GM18502 (cell line): ENCODE data around the gene PIP4K2C.
"Not testable (repeated sequence)": the region's sequence is repeated elsewhere in the genome, so short reads cannot be mapped to it uniquely, and the experiment has no call there.

Source experiments
- ATAC-seq: cut with Tn5 transposase; IDR thresholded peaks from one replicate; pipeline ENCODE4 v1.9.1; 2021; ENCODE audit warnings: mild to moderate bottlenecking; ENCODE audit not compliant: unreplicated experiment, poor library complexity

PIP4K2C gene

DNA sequence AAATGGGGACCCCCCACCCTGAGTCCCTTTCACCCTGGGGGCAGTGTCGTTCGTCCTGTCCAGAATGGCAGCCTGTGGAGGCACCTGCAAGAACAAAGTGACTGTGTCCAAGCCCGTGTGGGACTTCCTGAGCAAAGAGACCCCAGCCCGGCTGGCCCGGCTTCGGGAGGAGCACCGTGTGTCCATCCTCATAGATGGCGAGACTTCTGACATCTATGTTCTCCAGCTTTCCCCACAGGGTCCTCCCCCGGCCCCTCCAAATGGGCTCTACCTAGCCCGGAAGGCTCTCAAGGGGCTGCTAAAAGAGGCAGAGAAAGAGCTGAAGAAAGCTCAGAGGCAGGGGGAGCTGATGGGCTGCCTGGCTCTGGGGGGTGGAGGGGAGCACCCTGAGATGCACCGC, 15.8 kb downstream of the PIP4K2C start:
- no peak for ATAC-seq

DNA sequence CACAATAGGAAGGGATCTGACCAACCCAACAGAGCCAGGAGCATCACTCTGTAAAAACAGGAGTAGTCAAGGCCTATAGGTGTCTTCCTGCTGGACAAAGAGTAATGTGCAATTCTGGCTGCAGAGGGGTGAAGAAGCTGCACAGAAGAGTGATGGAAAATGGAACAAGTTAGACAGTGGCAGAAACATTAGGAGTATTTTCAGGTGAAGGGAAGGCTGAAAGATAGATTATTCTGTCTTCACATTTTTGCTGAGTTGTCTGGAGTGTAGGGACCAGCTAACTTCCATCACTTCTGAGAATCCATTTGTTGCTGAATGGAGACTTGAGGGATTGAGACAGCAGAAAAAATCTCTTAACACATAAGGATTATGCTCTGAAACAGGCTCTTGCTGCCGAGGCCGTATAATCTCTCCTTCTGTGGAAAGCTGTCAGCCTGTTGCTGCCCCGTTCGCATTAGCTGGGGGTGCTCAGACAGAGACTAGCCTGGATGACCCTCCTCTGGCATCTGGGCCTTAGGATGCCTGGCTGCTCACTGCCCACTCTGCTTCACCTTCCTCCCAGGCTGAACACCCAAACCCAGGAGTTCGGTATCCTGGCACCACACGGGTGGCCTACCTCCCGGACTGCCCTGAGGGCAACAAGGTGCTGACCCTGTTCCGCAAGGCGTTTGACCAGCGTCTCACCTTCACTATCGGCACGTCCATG, 17.1 kb downstream of the PIP4K2C start:
- no peak for ATAC-seq

DNA sequence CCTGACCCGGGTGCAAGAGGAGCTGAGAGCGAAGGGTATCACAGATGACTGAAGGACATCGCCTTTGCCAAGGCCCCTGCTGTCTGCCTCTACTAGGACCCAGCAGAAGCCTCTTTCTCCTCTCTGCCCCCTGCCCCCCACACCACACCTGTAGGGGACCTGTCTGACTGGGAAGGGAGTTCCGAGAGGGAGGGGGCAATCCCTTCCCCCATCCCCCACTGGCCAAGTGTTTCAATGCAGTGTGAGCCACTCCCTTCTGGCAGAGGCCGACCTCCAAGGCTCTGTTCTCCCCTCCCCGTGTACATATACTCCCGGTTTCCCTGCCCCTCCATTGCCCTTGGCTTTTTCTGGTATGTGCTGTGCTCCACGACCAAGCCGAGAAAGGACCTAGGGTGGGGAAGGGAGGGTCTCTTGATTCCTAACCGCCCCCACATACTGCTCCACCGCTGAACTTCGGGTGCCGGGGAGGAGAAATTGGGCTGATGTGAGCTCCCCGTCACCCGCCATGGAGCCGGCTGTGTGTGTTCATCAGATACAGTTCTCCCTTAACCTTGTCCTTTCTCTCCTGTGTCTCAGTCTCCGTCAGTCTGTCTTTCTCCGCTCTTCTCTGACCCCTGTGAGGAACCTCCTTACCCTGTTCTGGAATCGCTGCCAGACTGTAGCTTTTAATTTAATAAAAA, 18.2 kb downstream of the PIP4K2C start:
- ATAC-seq, result no peak

DNA sequence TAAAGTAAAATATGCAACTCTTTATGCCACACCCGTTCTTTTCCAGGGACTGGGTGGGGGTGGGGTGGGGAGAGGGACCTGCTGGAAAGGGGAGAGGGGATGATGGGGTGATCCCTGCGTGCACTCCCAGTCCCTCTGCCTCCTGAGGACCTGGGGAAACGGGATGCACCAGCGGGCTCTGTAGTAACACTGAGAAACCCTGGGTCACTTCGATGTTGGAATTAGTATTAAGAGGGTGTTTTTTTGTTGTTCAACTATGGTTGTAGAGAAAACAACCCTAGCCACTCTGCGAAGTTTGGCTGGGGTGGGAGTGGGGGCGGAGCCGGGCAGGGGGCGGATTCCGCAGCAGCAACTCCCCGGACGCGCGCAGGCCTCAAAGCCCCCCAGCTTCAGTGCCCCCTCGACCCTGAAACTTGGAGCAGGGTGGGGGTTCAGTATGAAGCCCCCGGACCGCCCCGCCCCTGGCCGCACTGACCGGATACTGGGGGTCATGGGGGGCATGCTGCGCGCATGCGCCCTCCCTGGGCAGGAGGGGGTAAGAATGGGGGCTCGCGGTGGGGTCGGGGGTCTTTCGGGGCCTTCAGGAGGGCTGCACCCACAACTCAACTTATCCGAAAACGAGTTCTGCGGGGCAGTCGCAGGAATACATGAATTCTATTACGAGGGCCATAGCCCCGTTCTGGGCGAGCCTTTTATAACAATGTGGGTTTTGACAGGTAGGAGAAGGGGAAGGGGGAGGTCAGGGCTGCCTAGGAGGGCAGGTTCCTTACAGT, 19.0 kb downstream of the PIP4K2C start:
- ATAC-seq, result no peak

DNA sequence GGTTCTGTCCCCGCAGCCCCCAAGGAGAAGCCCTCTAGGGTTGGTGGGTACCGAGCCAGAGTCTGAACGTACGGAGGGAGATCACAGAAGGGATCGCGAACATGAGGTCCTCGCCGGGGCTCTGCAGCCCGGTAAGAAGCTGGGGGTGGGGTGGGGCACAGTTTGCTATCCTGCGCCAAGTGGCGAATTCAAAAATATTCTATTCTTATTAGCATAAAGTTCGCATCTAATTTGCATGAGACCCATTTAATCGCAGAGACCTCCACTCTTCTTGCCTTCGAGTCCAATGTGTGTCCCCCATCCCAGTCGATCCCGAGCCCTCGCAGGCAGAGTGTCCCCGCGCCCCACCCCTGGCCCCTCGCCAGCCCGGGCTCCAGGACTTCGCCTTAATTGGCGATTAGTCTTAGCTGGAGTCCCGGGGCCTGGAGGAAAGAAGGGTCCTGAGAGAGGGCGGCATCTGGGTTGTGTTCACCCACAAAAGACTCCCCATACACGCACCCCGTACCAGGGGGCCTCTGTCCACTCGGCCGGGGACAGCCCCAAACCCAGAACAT, 19.6 kb downstream of the PIP4K2C start:
- ATAC-seq, result no peak

DNA sequence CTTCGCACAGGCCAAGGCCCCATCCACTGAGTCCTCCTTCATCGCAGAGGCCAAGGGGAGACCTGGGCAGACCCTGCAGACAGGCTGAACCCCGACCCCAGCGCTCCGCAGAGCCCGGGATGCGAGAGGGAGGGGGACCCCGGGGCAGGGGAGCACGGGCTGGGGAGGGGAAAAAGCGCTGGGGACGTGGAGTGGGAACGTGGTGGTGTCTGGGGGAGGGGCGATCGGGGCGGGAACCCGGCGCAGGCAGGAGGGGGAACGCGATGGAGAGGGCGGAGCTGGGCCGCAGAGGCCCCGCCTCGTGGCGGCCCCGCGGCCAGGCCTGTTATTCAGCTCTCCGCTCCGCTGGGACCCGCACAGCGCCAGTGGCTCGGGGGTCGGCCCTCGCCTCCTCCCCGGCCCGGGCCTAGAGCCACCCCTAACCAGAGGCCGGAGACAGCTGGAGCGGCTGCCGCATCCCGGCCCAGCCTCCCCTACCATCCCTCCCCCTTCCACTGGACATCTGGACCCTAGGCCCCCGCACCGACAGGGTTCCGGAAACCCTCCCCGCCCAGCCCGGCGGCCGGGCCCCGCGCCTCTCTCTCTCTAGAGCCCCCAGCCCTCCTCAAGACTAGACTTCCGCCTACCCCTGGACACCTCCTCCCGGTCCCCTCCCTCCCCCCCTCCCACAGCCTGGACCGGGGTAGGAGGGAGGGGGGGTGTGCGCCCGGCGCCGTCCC, 20.3 kb downstream of the PIP4K2C start, which contains the start of gene ARHGEF25:
ARHGEF25 (plus strand) TSS at position 328 of the 719 bp plus-strand sequence. CDS start 460 bp downstream, outside the sequence.
- ATAC-seq, result peak; percentile 41

DNA sequence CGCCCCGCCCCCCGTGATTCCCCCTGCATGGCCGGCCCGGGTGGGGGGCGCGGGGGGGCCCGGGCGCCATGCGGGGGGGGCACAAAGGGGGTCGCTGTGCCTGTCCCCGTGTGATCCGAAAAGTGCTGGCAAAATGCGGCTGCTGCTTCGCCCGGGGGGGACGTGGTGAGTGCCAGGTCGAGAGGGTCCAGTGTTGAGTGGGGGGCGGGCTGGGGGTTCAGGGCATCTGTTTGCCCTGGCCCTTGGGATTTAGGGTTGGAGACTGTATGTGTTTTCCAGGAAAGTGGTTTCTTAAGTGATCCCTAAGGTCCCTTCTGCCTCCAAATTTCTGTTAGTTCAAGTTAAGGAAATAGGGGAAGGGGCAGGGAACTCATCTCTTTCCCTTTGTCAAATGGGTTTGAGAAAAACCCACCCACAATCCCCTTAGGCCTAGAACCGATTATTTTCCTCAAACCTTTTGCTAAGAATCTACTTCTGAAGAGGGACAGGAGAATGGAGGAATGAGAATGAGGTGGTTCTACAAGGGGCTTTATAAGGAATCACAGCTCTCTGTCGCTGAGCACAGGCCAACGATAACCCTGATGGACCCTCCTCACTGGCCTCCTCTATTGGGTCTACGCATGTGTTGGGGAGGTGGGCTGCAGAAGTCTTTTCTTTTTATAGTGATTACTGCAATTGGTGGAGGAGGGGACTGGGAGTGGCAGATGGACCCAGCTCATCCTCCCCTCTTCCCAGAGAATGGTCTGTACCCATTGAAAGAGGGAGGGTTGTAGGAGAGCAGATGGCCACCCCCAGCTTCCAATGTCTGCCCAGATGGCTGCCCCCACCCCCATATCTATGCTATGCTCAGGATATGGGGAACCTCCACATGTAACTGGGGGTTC, 21.1 kb downstream of the PIP4K2C start:
- no peak for ATAC-seq

DNA sequence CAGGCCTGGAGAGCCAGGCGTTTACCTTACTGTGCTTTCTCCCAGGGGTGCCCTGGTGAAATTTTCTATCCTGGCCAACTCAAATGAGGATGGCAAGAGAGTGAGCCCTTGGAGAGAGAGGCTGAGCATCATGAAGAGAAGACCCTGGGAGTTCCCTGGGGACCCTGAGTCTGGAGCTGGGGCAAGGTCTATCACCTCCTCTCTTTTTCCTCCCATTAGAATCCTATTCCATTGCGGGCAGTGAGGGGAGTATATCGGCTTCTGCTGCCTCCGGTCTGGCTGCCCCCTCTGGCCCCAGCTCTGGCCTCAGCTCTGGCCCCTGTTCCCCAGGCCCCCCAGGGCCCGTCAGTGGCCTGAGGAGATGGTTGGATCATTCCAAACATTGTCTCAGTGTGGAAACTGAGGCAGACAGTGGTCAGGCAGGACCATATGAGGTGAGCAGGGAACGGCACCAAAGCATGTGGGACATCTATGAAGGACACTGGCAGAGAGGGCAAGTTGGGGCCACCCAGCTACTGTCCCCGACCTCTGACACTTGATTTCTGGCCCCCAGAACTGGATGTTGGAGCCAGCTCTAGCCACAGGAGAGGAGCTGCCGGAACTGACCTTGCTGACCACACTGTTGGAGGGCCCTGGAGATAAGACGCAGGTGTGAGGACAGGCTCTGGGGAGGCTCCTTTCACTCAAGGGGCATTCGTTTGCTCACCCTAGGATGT, 21.9 kb downstream of the PIP4K2C start:
- no peak for ATAC-seq

DNA sequence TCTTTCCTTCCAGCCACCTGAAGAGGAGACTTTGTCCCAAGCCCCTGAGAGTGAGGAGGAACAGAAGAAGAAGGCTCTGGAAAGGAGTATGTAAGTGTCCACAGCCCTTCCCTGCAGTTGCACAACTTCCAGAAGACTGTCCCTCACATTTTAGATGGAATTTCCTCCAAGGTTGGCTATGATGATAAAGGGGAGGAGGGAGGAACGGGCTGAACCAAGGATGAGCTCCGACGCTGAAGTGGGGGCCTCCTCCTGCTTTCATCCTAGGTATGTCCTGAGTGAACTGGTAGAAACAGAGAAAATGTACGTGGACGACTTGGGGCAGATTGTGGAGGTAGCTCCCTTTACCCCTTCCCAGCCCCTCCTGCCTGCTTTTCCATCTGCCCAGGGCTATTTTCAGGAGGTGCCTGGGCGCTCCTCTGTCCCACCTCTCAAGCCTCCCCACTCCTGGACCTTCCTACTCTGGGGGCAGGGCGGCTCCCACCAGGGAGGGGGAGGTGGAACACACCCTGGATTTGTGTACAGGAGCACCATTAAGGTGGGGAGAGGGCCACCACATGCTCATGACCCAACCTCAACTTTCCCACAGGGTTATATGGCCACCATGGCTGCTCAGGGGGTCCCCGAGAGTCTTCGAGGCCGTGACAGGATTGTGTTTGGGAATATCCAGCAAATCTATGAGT, 22.6 kb downstream of the PIP4K2C start:
- ATAC-seq, result no peak

DNA sequence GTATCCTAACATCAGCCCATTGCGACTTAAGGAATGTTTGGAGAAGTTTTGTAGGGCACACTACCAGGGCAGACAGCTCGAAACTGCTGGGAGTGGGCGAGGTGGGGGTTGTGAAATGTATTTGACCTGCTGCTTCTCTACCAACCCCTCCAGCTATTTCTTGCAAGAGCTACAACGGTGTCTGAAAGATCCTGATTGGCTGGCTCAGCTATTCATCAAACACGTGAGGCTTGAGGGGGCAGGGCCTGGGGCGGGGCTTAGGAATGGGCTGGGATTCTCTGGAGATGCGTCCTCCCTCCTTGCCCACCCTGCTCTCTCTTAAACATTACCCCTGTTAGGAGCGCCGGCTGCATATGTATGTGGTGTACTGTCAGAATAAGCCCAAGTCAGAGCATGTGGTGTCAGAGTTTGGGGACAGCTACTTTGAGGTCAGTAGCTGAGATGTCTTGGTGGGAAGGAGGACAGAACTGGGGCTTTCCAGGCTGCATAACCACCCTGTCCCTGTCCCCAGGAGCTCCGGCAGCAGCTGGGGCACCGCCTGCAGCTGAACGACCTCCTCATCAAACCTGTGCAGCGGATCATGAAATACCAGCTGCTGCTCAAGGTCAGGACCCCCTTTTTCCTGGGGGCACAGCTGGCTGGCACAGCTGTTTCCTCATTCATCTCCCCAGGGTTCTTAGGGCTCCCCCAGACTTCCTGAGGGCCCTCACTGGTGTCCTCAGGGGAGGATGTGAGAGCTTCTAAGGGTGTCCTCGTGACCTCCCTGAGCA, 23.4 kb downstream of the PIP4K2C start:
- peak; percentile 79 for ATAC-seq

DNA sequence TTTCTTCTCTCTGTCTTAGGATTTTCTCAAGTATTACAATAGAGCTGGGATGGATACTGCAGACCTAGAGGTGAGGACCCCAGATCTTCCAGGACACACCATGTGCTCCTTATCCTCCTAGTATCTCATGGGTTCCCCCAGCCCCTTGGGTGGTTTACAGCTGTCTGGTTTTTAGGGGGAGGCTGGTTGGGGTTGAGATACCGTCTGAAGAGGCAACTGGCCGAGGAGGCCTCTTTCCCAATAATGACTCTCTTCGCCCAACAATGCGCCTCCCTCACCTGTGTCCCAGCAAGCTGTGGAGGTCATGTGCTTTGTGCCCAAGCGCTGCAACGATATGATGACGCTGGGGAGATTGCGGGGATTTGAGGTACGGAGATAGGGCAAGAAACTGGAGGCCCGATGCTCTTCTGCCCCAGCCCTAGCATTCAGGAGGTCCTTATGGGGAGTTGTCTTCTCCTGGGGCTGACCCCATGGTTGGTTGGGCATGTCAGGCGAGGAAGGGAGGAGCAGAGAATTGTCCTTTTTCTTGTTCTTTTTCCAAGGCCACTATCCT, 24.0 kb downstream of the PIP4K2C start:
- ATAC-seq, result no peak

DNA sequence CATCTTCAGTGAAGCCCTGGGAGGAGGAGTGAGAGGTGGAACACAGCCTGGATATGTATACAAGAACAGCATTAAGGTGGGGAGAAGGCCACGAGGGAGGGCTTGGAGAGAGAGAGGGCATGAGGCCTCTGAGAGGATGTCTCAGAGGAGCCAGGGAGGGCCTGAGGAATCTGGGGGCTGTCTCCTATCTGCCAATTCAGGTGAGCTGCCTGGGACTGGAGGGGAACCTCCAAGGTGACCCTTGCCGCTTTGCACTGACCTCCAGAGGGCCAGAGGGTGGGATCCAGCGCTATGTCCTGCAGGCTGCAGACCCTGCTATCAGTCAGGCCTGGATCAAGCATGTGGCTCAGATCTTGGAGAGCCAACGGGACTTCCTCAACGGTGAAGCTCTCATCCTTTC, 24.6 kb downstream of the PIP4K2C start:
- no peak for ATAC-seq

DNA sequence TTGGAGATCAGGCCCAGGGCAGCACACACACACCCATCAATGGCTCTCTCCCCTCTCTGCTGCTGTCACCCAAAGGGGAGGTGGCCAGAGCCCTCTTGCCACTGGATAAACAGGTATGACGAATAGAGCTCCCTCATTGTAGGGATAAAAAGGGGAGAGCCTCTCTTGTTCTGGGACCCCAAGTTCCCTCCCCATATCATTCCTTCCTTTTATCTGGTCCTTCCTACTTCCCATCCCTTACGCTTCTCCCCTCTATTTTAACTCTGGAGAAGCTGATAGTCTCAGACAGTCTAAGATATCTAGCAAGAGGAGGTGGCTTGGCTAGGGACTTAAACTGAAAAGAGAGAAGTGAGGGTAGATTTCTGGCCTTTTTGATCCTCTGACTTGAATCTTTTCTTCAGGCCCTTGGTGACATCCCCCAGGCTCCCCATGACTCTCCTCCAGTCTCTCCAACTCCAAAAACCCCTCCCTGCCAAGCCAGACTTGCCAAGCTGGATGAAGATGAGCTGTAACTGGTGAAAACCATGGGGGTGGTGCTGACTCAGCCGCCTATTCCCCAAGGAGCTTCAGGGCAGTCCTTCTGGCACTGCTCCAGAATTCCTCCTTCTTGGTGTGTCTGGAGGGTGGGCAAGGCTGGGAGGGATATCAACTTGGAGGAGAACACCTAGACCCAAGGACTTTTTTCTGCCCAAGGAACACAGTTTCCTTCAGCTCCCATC, 25.6 kb downstream of the PIP4K2C start:
- no peak for ATAC-seq

DNA sequence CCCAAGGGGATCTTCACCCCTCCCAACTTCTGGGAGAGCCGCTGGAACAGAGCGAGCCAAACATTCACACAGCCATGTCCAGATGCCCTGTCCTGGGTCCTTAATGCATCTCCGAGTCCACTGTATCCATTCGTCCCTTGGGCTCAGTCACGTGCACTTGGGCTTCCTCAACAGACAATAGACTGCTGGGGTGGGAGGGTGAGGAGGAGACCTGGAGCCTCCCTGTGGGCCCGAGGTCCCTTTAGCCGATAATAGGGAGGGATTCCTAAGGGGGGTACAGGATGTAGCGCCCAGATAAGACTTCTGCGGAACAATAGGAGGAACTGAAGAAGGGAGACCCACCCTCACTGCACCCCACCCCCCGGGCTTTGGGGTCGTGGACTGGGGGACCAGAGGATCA, 26.9 kb downstream of the PIP4K2C start:
- no peak for ATAC-seq

DNA sequence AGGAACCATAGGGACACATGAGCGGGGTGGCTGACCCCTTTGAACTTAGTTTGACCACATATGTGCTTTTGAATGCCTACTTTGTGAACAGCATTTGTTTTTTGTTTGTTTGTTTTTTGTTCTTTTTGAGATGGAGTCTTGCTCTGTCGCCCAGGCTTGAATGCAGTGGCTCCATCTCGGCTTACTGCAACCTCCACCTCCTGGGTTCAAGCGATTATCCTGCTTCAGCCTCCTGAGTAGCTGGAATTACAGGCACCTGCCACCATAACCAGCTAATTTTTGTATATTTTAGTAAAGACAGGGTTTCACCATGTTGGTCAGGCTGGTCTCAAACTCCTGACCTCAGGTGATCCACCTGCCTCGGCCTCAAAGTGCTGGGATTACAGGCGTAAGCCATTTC, 27.4 kb downstream of the PIP4K2C start:
- ATAC-seq, result not testable (repeated sequence)

DNA sequence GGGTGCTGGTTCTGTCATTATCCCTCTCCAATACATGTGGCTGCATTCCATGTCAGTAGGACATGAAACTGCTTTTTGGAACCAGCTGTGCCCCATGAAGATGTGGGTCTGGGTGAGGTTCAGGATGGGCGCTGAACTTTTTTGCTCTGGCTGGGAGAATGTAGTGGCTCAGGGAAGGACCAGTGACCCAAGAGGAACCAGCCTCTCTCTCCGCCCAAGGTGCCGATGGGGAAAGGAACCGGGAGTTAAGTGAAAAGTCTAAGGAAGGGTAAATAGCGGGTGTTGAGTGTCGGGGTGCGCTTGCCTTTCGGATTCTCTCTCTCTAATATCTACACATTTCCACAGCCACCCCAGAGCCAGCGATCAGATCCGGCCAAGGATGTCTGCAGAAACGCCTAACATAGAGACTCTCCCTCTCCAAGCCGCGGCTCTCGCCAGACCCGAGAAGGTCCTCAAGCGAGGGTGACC, 28.0 kb downstream of the PIP4K2C start:
- ATAC-seq, result no peak
